Kidney epithelial cell (primary cell): ENCODE data around the gene SPATA32. TPM values are rescaled to one million over a fixed set of nuclear protein-coding genes. Genes with fewer than 3 reads are reported as not detected.

ENCODE experiments used
- DNase-seq: peaks from one replicate; pipeline ENCODE4 v3.0.0-alpha.2; 2010; ENCODE audit warnings: low read depth
- H3K27me3 ChIP-seq: 2 replicates; pipeline ENCODE4 v1.6.0; 2011; ENCODE audit warnings: low read length; ENCODE audit not compliant: control insufficient read depth, insufficient read depth
- H3K36me3 ChIP-seq: 2 replicates; pipeline ENCODE4 v1.5.1; 2011; ENCODE audit warnings: low read length; ENCODE audit not compliant: control insufficient read depth, insufficient read depth
- H3K4me3 ChIP-seq: 2 replicates; pipeline ENCODE4 v1.5.1; 2011; ENCODE audit warnings: low read depth, mild to moderate bottlenecking, control low read depth, low read length
- total RNA-seq: library from RNA; depleted of rRNA; stranded (reverse); fragments of >200 nt; gene quantifications from 2 replicates; pipeline ENCODE4 v1.2.3, GENCODE V29; 2015
- TF ChIP-seq, protein P1 (sequence below): IDR thresholded peaks from 2 replicates; pipeline ENCODE4 v1.5.1; 2011; ENCODE audit warnings: mild to moderate bottlenecking, moderate library complexity, low read length, control low read depth, inconsistent platforms; ENCODE audit not compliant: insufficient read depth, poor library complexity, severe bottlenecking

Gene SPATA32
- total RNA-seq, 1 donor from 2014 or later, result not detected

GRCh38 chr17:45301674-45302073 lies 39.8 kb upstream of the SPATA32 start:
- H3K36me3 ChIP-seq, result no peaks in the 10 kb centered on the region
- H3K4me3 ChIP-seq, result no peak overlapping the region
- TF ChIP-seq, protein P1, sequence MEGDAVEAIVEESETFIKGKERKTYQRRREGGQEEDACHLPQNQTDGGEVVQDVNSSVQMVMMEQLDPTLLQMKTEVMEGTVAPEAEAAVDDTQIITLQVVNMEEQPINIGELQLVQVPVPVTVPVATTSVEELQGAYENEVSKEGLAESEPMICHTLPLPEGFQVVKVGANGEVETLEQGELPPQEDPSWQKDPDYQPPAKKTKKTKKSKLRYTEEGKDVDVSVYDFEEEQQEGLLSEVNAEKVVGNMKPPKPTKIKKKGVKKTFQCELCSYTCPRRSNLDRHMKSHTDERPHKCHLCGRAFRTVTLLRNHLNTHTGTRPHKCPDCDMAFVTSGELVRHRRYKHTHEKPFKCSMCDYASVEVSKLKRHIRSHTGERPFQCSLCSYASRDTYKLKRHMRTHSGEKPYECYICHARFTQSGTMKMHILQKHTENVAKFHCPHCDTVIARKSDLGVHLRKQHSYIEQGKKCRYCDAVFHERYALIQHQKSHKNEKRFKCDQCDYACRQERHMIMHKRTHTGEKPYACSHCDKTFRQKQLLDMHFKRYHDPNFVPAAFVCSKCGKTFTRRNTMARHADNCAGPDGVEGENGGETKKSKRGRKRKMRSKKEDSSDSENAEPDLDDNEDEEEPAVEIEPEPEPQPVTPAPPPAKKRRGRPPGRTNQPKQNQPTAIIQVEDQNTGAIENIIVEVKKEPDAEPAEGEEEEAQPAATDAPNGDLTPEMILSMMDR, result no peak
- no peaks in the 10 kb centered on the region for H3K27me3 ChIP-seq
- no peak for DNase-seq

DNA sequence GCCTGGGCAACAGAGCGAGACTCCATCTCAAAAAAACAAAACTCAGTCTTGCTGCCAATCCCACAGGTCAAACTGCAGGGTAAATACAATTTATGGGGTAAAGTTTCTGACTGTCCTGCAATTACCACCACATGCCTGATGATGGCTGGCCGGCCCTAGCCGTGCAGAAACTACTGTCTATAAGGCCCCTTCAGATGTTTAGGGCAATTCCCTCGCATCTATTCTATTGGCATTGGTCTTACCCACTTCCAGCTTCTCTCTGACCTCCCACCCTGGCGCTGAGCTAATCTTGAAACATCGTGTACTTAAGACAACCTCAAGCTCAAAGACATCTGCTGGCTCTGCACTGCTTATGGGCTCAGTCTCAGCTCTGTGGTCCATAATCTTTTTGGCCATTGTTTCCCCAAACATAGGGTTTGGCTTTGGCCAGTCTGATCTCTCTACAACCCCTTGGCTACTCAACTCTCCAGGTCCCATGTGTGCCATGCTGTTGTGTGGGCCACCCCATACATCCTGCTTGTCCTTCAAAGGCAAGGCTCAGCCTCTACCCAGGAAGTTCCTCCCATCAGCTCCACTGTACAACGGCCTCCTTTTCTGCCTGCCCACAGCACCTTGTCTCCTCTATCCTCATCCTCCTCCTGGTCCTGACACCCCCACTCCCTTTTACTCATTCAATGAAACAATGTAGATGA lies 38.3 kb upstream of the SPATA32 start:
- no peak overlapping the region for H3K4me3 ChIP-seq
- H3K27me3 ChIP-seq, result no peaks in the 10 kb centered on the region
- no peak for DNase-seq
- no peaks in the 10 kb centered on the region for H3K36me3 ChIP-seq
- TF ChIP-seq, protein P1, result no peak

DNA sequence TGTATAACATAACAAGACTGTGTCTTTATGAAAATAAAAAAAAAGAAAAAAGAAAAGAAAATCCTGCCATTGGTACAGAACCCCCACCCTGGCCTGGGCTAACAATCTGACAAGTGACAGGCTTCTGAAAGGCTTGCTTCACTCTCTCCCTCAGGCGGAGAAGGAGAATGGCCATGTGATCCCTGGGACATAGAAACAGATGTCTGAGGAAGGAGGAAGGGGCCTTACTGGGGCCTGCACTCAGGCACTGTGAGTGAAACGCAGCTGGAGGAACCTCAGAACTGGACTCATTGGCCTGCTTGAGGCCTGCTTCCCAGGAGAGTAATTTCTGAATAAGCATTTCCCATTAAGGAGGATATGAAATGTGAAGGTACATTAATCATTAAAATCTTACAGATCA lies 37.5 kb upstream of the SPATA32 start:
- TF ChIP-seq, protein P1, result no peak
- no peak for DNase-seq
- Histone ChIP-seq H3K4me3 (no peak overlapping the region), H3K27me3 (no peaks in the 10 kb centered on the region), H3K36me3 (no peaks in the 10 kb centered on the region)

DNA sequence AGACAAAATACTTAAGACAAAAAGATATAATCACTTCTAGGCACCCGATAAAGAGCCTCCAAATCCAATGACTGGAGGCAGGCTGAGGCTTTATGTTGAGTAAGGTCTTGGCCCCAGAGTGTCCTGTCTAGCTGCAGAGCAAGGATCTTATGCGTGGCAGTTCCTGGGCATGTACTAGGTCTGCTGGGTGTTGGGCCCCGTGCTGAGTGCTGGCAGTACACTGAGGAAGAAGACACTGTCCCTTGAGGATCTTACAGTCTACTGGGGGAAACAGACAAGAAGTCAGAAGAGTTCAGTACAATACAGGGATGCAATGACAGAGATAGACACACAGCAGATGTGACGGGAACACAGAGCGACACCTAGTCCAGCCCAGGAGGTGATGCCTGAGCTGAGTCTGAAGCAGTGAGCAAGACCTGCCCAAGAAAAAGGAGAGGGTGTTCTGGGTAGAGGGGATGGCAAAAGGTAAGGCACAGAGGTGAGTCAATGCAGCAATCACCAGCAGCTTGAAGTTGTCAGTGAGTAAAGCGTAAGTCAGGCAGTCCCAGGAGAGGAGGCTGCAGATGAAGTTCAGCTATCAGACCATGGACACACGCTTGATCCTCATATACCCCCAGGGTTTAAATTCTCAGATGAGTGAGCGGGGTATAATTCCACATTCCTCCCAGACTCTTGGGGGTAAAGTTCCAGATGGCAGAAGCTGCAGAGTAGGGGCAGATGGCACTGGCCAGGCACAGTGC lies 36.8 kb upstream of the SPATA32 start:
- H3K27me3 ChIP-seq, result no peaks in the 10 kb centered on the region
- no peak overlapping the region for H3K4me3 ChIP-seq
- DNase-seq, result no peak
- TF ChIP-seq, protein P1, result no peak
- H3K36me3 ChIP-seq, result no peaks in the 10 kb centered on the region

DNA sequence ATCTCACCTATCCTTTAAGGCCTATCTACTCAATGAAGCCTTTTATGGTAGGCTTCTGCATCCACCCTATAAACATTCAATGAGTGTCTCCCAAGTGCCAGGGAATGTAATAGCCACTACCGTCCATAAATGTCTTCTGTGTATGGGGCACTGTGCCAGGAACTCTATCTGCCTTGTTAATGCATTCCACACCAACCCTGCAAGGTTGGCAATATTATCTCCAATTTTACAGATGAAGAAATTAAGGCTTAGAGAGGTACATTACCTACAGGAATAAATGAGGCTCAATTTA lies 34.9 kb upstream of the SPATA32 start:
- Histone ChIP-seq H3K36me3 (no peaks in the 10 kb centered on the region), H3K27me3 (no peaks in the 10 kb centered on the region), H3K4me3 (no peak overlapping the region)
- no peak for DNase-seq
- TF ChIP-seq, protein P1, result no peak
